ENCODE measurements around the gene ELMO1.
A peak's percentile ranks its signal among the peaks of the same experiment; 100 is the strongest.

ELMO1 gene

DNA sequence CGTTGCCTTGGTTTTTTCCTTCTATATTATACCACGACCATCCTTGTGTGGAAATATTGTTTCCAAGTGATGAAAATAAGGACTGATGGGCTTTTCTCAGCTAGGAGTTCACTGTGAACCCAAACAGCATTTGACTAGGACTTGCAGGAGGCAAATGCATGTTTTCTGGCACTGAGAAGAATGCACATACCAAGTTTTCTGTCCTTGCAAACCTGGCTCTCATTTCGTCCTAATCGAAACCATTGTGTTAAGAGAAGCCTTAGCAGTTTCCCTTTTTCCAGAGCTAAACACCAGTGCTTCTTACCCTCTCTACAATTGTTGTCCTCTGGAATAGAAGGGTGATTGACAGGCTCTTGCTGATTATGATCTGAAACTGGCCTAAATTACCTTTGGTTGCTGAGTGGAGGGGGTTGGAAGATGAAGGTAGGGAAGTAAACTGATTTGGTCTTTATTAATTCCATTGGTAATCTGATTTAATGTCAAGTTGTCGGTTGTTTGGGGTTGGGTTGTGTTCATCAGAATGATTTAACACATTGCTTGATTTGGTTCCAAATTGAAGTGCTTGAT lies 33.1 kb upstream of the ELMO1 start:
- Mint-ChIP-seq H3K36me3 (no peaks in the 10 kb centered on the region), H3K27me3 (peaks cover 49% of the 10 kb centered on the region), H3K9me3 (peaks cover 3% of the 10 kb centered on the region), H3K4me1 (no peaks in the 10 kb centered on the region), H3K27ac (no peak overlapping the region), H3K4me3 (no peak overlapping the region)
- no peak for ATAC-seq

DNA sequence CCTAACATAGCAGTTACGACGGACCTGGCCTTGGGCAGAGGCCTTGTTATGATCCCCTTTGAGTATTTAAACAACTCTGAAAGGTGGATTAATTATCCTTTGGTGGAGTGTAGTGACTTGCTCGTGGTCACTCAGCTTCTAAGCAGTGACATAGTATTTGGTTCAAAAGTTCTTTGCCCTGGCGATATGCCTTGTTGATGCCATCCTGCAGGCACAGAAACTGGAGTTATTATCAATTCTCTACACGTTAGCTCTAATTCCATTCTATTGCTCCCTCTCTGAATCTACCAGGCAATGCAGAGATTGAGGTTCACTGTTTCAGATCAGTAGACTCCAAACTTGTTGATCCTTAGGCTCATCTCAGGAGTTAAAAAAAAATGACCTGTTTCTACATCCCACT lies 32.5 kb upstream of the ELMO1 start:
- no peak overlapping the region for H3K4me3 Mint-ChIP-seq
- H3K9me3 Mint-ChIP-seq, result peaks cover 3% of the 10 kb centered on the region
- no peaks in the 10 kb centered on the region for H3K4me1 Mint-ChIP-seq
- H3K27ac Mint-ChIP-seq, result no peak overlapping the region
- H3K27me3 Mint-ChIP-seq, result peaks cover 49% of the 10 kb centered on the region
- ATAC-seq, result no peak
- H3K36me3 Mint-ChIP-seq, result no peaks in the 10 kb centered on the region

DNA sequence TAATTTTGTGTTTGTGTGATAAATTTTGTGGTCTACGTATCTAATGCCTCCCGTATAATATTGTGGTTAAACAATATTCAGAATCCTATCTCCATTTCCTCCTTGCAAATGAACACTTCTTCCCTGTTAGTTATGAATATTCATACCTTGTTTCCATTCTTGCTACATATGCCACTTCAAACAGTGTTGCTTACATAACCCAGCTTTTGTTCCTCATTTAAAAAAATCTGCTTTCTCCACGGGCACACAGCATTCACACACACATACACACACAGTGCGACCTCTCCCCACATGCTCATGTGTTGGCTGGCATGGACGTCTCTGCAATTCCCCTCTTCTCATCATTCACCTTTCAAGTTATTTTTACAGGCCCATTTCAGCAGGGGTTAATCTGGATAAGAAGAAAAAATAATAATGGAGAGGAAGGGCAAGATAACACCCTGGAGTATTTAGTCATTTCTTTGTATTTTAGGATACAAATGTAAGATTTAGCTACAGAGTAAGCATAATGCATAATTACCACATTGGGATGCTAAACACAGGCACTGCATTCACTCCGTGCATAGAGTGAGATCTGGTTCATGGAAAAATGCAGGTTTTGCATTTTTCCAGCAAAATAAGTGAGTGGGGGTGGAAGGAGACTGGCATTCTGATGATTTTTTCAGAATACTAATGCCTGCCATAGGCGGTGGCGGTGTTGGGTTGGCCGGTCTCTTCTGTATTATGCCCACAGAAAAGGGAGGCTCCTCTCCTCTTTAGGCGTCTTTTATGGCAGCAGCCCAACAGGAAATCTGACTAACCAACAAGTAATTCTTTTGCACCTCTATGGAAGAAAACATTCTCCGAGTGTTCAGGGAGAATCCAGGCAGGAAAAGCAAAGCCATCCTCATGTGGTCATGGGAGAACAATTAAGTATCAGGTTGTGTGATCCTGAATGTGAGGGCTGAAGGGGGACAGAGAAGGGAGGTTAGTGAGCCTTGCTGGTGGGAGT lies 31.7 kb upstream of the ELMO1 start:
- Mint-ChIP-seq H3K36me3 (no peaks in the 10 kb centered on the region), H3K4me3 (no peak overlapping the region), H3K27me3 (peaks cover 43% of the 10 kb centered on the region), H3K4me1 (no peaks in the 10 kb centered on the region), H3K9me3 (peaks cover 3% of the 10 kb centered on the region), H3K27ac (no peak overlapping the region)
- ATAC-seq, result no peak

DNA sequence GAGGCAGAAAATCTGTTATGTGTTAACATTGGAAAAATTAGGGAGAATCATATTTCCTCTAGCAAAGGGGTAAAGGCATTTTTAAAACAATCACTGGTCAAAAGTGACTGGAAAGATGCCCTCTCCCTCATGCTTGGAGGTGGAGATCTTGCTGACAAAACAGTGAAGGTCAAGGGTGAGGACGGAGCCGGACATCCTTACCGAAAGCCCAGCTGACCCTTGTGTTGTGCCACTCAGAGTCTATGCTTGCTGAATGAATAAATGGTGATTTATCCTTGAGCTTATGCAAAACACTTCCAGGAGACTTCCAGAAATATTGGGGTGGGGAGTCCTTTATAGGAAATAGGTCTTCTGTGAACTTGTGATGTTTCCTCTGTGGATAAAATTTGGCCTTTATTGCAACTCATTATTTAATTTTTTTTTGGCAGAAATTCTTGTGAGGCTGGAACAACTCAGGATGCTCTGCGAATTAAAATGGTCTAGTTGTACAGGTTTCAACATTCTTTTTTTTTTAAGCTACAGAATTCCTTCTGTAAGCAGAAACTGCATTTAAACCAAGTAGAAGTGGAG lies 28.3 kb upstream of the ELMO1 start:
- H3K27me3 Mint-ChIP-seq, result peaks cover 57% of the 10 kb centered on the region
- H3K4me1 Mint-ChIP-seq, result no peaks in the 10 kb centered on the region
- no peak overlapping the region for H3K27ac Mint-ChIP-seq
- no peaks in the 10 kb centered on the region for H3K36me3 Mint-ChIP-seq
- H3K9me3 Mint-ChIP-seq, result peaks cover 3% of the 10 kb centered on the region
- no peak for ATAC-seq
- no peak overlapping the region for H3K4me3 Mint-ChIP-seq

DNA sequence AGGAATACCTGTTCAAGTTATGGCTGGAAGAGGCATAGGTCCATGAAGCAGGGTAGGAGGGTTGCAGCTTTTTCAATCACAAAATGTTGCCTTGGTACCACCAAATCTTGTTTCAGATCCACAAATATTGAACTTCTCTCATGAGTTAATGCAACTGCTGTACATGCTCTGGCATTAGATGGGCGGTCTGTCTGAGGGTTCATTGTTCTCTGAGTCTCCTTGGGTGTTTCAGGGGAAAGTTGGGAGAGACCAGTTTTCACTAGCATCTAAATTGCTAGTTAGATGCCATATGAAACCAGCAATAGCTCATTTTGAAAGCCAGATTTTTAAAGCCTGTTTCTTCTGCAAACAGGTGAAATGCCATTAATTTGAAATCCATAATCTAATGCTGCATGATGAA lies 27.8 kb upstream of the ELMO1 start:
- Mint-ChIP-seq H3K36me3 (no peaks in the 10 kb centered on the region), H3K4me1 (no peaks in the 10 kb centered on the region), H3K27me3 (peaks cover 52% of the 10 kb centered on the region), H3K27ac (no peak overlapping the region), H3K9me3 (peaks cover 3% of the 10 kb centered on the region), H3K4me3 (no peak overlapping the region)
- ATAC-seq, result no peak

DNA sequence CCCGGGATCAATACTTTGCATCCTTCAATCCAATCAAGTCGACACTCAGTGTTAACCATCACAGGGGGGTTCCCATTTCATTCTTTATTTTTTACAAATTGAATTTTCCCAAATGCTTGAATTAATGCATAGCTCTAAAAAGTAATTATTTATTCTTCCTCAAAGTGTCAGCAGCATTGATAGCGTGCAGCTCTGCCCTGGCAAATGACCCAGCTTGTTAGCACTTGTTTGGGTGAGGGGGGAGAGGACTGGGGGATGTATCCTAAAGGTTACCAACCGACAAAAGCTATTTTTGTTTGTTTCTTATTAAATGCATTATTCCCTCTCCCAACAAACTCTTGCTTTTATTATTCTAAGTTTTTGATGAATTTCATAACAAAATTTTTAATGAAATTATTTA lies 27.0 kb upstream of the ELMO1 start:
- peaks cover 45% of the 10 kb centered on the region for H3K27me3 Mint-ChIP-seq
- no peak overlapping the region for H3K4me3 Mint-ChIP-seq
- no peak overlapping the region for H3K27ac Mint-ChIP-seq
- no peak for ATAC-seq
- peaks cover 3% of the 10 kb centered on the region for H3K9me3 Mint-ChIP-seq
- H3K36me3 Mint-ChIP-seq, result no peaks in the 10 kb centered on the region
- H3K4me1 Mint-ChIP-seq, result no peaks in the 10 kb centered on the region

DNA sequence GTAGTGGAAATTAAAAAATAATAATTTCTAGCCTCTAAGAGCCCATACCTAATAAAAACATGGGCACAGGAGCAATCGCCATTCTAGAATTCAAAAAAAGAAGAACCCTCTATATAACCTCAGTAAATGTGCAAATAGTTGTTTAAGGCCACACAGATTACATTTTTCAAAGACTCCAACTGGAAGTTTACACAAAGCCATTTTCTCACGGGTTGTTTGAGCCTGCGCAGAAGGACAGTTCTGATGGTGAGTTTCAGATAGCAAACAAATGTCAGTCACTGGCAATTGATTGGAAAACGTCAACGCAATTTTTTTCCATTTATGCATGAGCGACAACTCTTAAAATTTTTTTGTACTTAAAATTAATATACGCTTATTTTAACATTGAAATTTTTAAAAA lies 23.0 kb upstream of the ELMO1 start:
- Mint-ChIP-seq H3K27ac (no peak overlapping the region), H3K36me3 (peaks cover 5% of the 10 kb centered on the region), H3K4me1 (no peaks in the 10 kb centered on the region), H3K9me3 (no peaks in the 10 kb centered on the region), H3K4me3 (no peak overlapping the region), H3K27me3 (peaks cover 21% of the 10 kb centered on the region)
- no peak for ATAC-seq

DNA sequence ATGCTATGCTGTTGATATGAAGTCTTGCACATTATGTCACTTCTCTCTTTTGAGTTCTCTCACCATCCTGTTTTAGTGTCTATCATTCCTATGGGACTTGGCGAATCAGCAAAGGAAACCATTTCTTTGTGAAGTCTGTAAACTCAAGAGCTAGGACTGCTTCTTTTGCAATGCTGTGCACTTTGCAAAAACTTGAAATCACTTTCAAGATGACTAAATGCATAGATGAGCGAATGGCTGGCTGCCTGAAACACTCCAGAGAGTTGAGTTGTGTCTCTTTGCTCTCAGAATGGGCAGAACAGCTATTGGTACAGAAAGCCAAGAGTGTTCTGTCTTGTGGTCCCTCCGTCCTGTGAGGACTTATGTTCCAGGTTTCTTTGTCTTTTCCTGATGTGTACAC lies 18.3 kb upstream of the ELMO1 start:
- ATAC-seq, result peak; percentile 58
- no peaks in the 10 kb centered on the region for H3K4me1 Mint-ChIP-seq
- H3K36me3 Mint-ChIP-seq, result peaks cover 5% of the 10 kb centered on the region
- no peaks in the 10 kb centered on the region for H3K9me3 Mint-ChIP-seq
- H3K27me3 Mint-ChIP-seq, result peaks cover 16% of the 10 kb centered on the region
- H3K27ac Mint-ChIP-seq, result no peak overlapping the region
- H3K4me3 Mint-ChIP-seq, result no peak overlapping the region

DNA sequence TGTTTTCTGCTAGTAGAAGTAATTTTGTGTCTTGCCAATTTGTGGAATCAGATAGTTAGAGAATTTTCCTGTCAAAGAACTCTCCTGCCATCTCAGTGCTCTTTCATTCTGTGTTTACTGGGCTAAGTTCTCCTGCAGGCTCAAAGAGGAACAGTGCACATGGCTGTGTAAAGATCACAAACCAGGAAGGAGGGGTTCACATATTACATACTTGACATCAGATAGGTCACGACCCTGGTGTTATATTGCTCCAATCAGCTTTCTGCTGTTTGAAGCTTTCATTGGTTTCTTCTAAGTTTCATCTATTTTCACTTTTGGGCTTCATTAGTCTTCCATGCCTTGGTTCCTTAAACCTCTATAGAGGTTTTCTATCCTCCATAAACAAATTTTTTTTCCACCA lies 13.5 kb upstream of the ELMO1 start:
- no peaks in the 10 kb centered on the region for H3K4me1 Mint-ChIP-seq
- H3K4me3 Mint-ChIP-seq, result no peak overlapping the region
- peaks cover 16% of the 10 kb centered on the region for H3K27me3 Mint-ChIP-seq
- no peaks in the 10 kb centered on the region for H3K9me3 Mint-ChIP-seq
- no peaks in the 10 kb centered on the region for H3K36me3 Mint-ChIP-seq
- H3K27ac Mint-ChIP-seq, result no peak overlapping the region
- no peak for ATAC-seq

DNA sequence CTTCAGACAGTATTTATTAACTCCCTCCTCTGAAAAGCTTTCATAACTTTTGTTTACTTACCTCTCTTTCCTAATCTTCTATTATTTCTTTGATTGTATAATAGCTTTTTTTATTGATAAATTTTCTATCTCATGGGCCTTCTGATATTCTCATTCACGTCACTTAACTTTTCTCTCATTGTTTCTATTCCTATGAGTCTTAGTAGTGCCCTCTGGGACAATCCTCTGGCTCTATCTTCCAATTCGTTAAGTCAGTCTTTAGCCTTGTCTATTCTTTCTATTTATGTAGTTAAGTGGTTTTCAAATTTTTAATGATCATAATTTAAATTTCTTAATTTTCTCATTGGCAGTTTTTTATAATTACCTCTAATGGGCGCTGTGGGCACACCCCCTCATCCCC lies 6.4 kb upstream of the ELMO1 start:
- no peaks in the 10 kb centered on the region for H3K4me1 Mint-ChIP-seq
- no peaks in the 10 kb centered on the region for H3K36me3 Mint-ChIP-seq
- no peak overlapping the region for H3K4me3 Mint-ChIP-seq
- H3K27ac Mint-ChIP-seq, result no peak overlapping the region
- H3K9me3 Mint-ChIP-seq, result peaks cover 3% of the 10 kb centered on the region
- ATAC-seq, result no peak
- H3K27me3 Mint-ChIP-seq, result no peaks in the 10 kb centered on the region

DNA sequence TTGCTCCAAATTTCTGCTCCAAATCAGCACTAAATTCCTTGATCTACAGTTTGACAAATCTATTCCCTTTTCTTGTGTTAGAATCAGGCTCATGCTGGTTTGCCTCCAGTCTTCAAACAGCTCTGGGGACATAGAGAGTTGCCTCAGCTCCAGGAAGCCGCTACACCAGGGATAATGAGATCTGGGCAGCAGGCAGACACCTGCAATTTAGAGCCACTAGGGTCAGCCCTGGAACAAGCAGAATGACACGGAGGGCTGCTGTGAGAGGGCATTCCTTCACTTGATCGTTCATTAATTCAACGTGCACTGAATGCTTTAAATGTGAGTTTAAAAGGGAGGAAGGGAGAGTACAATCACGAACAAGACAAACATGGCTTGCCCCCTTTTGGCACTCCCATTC lies 3.7 kb upstream of the ELMO1 start:
- no peak overlapping the region for H3K4me3 Mint-ChIP-seq
- H3K27ac Mint-ChIP-seq, result no peak overlapping the region
- no peaks in the 10 kb centered on the region for H3K27me3 Mint-ChIP-seq
- ATAC-seq, result no peak
- peaks cover 6% of the 10 kb centered on the region for H3K4me1 Mint-ChIP-seq
- peaks cover 5% of the 10 kb centered on the region for H3K36me3 Mint-ChIP-seq
- peaks cover 3% of the 10 kb centered on the region for H3K9me3 Mint-ChIP-seq

DNA sequence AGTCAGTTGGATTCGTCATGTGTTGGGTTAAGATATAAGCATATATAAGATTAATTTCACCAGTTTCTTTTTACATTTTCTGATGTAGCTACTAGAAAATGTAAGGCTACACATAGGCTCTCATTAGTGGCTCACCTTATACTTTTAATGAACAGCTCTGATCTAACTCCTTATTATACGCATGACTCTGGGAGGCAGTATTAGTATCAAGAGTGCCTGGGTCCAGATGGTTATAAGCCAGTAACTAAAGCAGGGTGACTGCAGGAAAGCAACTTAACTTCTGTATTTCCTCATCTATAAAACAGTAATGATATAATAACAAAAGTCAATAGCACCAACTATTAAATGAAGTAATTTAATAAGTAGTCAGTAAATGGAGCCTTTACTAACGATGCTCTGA lies 1.4 kb upstream of the ELMO1 start:
- ATAC-seq, result no peak
- H3K27ac Mint-ChIP-seq, result peak overlapping the region; percentile 89
- H3K36me3 Mint-ChIP-seq, result peaks cover 6% of the 10 kb centered on the region
- H3K4me3 Mint-ChIP-seq, result no peak overlapping the region
- peaks cover 25% of the 10 kb centered on the region for H3K4me1 Mint-ChIP-seq
- H3K27me3 Mint-ChIP-seq, result no peaks in the 10 kb centered on the region
- no peaks in the 10 kb centered on the region for H3K9me3 Mint-ChIP-seq

DNA sequence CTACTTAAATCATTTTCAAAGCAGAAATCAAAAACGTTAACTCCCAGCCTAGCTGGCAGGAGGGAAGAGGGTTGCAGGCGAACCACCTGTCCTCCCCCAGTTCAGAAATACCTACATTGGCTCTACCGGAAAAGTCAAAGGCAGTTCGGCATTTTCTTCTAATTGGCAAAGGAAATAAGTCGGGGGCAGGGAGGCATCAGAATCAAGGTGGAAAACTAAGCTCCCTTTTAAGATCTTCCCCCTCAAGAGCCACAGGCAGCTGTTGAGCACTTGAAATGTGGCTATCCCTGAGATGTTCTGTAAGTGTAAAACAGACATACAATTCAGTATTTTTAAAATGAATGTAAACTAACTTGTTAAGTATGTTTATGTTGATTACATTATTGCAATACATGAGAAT lies 957 bp upstream of the ELMO1 start:
- peaks cover 26% of the 10 kb centered on the region for H3K4me1 Mint-ChIP-seq
- H3K27me3 Mint-ChIP-seq, result no peaks in the 10 kb centered on the region
- ATAC-seq, result no peak
- peaks cover 6% of the 10 kb centered on the region for H3K36me3 Mint-ChIP-seq
- peak overlapping the region; percentile 89 for H3K27ac Mint-ChIP-seq
- H3K4me3 Mint-ChIP-seq, result peak overlapping the region; percentile 80
- H3K9me3 Mint-ChIP-seq, result no peaks in the 10 kb centered on the region

DNA sequence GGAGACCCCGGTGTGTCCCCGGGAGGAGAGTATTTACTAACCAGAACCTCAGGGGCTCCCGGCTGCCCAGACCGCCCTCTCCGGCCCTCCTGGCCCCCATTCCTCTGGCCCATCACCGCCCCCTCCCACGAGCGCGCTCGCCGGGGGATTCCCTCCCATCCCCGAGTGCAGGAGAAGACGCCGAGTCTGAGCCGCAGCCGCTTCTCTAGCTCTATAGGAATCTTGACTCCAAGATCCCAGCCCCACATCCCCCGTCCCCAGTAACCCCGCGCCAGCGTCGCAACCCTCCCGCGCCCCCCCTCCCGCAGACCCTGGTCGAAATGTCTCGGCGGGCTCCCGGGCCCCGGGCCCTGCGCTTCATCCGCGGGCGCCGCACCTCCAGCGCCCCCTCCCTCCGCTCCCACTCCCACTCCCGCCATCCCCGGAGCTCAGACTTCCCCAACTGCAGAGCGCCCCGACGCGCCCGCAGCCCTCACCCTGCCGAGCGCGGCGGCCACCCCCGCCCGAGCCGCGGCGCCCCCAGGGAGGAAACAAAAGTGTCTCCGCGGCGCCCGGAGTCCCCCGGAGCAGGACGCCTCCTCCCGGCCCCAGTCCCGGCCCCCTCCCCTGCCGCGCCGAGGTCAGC lies 541 bp downstream of the ELMO1 start:
- no peaks in the 10 kb centered on the region for H3K27me3 Mint-ChIP-seq
- ATAC-seq, result peak; percentile 58
- no peaks in the 10 kb centered on the region for H3K9me3 Mint-ChIP-seq
- H3K4me1 Mint-ChIP-seq, result peaks cover 38% of the 10 kb centered on the region
- H3K36me3 Mint-ChIP-seq, result peaks cover 6% of the 10 kb centered on the region
- peak overlapping the region; percentile 80 for H3K4me3 Mint-ChIP-seq
- H3K27ac Mint-ChIP-seq, result peak overlapping the region; percentile 89

DNA sequence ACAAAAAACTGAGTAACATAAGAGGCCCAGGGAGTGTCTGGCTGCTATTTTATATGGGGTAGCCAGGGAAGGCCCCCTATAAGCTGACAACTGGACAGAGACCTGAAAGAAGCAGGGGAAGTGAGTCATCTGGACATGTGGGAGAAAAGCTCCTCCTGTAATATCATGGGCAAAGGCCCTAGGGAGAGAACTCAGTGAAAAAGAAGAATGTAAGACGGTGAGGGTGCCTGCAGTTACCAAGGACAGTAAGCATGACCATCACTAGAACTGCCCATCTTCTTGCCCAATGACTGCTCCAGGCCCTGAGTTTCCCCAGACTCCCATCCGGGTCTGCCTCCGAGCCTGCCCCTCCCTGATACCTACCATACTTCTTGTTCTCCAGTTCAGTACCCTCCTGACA lies 2.3 kb downstream of the ELMO1 start:
- peak overlapping the region; percentile 89 for H3K27ac Mint-ChIP-seq
- ATAC-seq, result no peak
- H3K36me3 Mint-ChIP-seq, result peaks cover 6% of the 10 kb centered on the region
- peaks cover 53% of the 10 kb centered on the region for H3K4me1 Mint-ChIP-seq
- no peaks in the 10 kb centered on the region for H3K9me3 Mint-ChIP-seq
- peak overlapping the region; percentile 11 for H3K4me3 Mint-ChIP-seq
- no peaks in the 10 kb centered on the region for H3K27me3 Mint-ChIP-seq

All from stimulated activated memory B cell treated with anti-CD40 and anti-IgM and Interleukin-4, amounts not matched to agents 10 μg/mL and 1 μg/mL and 100 μg/mL, for 72 hours (primary cell).